PC-9 (cell line): Measurements from ENCODE around the gene APBB1IP. TPM values are rescaled to one million over a fixed set of nuclear protein-coding genes. Genes with fewer than 3 reads are reported as not detected.

ENCODE experiments used
- BruUV-seq: library from RNA; stranded (reverse); fragments of 400-500 nt; replicated peaks from 2 replicates; lab custom pipeline; 2021; lab: Mats Ljungman, UMichigan
- CTCF ChIA-PET: fragments of 300-600 bp; sonication (Branson Sonifier 250); formaldehyde crosslinking; loops from one replicate; lab custom pipeline; 2022; ENCODE audit warnings: antibody characterized with exemption; lab: Charles Lee
- POLR2A ChIA-PET: fragments of 300-600 bp; sonication (Branson Sonifier 250); formaldehyde crosslinking; loops from one replicate; lab custom pipeline; 2022; ENCODE audit warnings: antibody characterized with exemption; ENCODE audit not compliant: unreplicated experiment; lab: Charles Lee
- DNase-seq, 2 experiments: peaks; one replicate each; pipeline versions ENCODE4 v3.0.0 to v3.0.0-alpha.2; 2015 to 2022; ENCODE audit warnings: mixed read lengths in 1 of 2
- H2AFZ ChIP-seq: fragments of 200-600 bp; sonication (generic); 2 replicates; pipeline ENCODE4 v1.8.1; 2017; ENCODE audit warnings: antibody characterized with exemption
- H3F3A ChIP-seq: fragments of 200-600 bp; sonication (generic); 2 replicates; pipeline ENCODE4 v1.8.1; 2017; ENCODE audit warnings: antibody characterized with exemption, mild to moderate bottlenecking, low read depth; ENCODE audit not compliant: insufficient read depth
- H3K27ac ChIP-seq: fragments of 200-600 bp; sonication (generic); 2 replicates; pipeline ENCODE4 v1.6.1; 2016; ENCODE audit warnings: mixed run types
- H3K27me3 ChIP-seq: fragments of 200-600 bp; sonication (generic); 2 replicates; pipeline ENCODE4 v1.6.1; 2016; ENCODE audit warnings: low read depth, mixed run types; ENCODE audit not compliant: insufficient read depth
- H3K36me3 ChIP-seq: fragments of 200-600 bp; sonication (generic); 2 replicates; pipeline ENCODE4 v1.6.1; 2016; ENCODE audit warnings: low read depth, mixed run types
- H3K4me1 ChIP-seq: fragments of 200-600 bp; sonication (generic); replicated peaks from 2 replicates; pipeline ENCODE4 v1.6.1; 2016; ENCODE audit warnings: mixed run types; ENCODE audit not compliant: insufficient read depth
- H3K4me2 ChIP-seq: fragments of 200-600 bp; sonication (generic); 2 replicates; pipeline ENCODE4 v1.6.1; 2017; ENCODE audit warnings: mixed run types
- H3K4me3 ChIP-seq: fragments of 200-600 bp; sonication (generic); 2 replicates; pipeline ENCODE4 v1.6.1; 2016; ENCODE audit warnings: mixed run types
- H3K79me2 ChIP-seq: fragments of 200-600 bp; sonication (generic); 2 replicates; pipeline ENCODE4 v1.6.1; 2017; ENCODE audit warnings: low read depth, mixed run types
- H3K9me2 ChIP-seq: fragments of 200-600 bp; sonication (generic); 2 replicates; pipeline ENCODE4 v1.8.1; 2017; ENCODE audit warnings: mild to moderate bottlenecking; ENCODE audit not compliant: insufficient read depth
- H3K9me3 ChIP-seq: fragments of 200-600 bp; sonication (generic); 2 replicates; pipeline ENCODE4 v1.8.1; 2016; ENCODE audit warnings: low read depth; ENCODE audit not compliant: insufficient read depth
- H4K20me1 ChIP-seq: fragments of 200-600 bp; sonication (generic); 2 replicates; pipeline ENCODE4 v1.8.1; 2017; ENCODE audit not compliant: insufficient read depth
- EZH2 ChIP-seq: fragments of 200-600 bp; sonication (generic); IDR thresholded peaks from 2 replicates; pipeline ENCODE4 v1.8.0; 2017; ENCODE audit warnings: antibody characterized with exemption, low read depth
- intact Hi-C: fragments of 100-400 bp; cut with micrococcal nuclease; formaldehyde crosslinking; loops from one replicate; pipeline ENCODE4 v1.10.0; 2022; ENCODE audit not compliant: unreplicated experiment
- total RNA-seq: library from RNA; stranded (reverse); gene quantifications from 2 replicates; pipeline ENCODE4 v1.2.3, GENCODE V29; 2021
- TF ChIP-seq, protein P1 (sequence below): fragments of 200-600 bp; sonication (generic); conservative IDR thresholded peaks from 2 replicates; pipeline ENCODE4 v1.6.1; 2017; ENCODE audit warnings: mixed run types, antibody characterized with exemption, mild to moderate bottlenecking, moderate library complexity

The APBB1IP gene
- total RNA-seq, 1 experiment from 2014 or later, result not detected

DNA sequence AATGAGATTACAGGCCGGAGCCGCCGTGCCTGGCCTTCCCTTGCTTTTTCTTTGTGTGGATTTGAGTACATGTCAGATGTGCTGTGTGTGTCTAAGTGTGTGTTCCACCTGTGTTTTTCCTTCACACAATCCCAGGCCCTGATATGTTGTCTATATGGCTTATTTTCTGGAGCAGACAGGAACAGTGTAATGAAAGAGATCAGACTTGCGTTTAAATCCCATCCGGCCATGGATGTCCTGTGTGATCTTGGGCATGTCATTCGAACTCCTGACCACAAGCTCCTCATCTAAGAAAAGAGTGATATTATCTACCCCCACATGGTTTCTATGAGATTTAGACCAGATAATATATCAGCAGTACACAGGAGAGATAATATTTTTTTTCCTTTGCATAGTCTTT is 37.2 kb downstream of the APBB1IP start:
- Histone ChIP-seq H3K27ac (no peak overlapping the region), H3K9me2 (no peaks in the 10 kb centered on the region), H3K79me2 (no peaks in the 10 kb centered on the region), H3K9me3 (no peaks in the 10 kb centered on the region), H2AFZ (no peak overlapping the region), H3K4me2 (no peak overlapping the region), H4K20me1 (no peaks in the 10 kb centered on the region), H3K36me3 (no peaks in the 10 kb centered on the region), H3K4me1 (no peaks in the 10 kb centered on the region), H3K27me3 (no peaks in the 10 kb centered on the region), H3F3A (no peaks in the 10 kb centered on the region), H3K4me3 (no peak overlapping the region)
- POLR2A ChIA-PET, result no interaction called here
- TF ChIP-seq EZH2, result no peak
- TF ChIP-seq, protein P1, sequence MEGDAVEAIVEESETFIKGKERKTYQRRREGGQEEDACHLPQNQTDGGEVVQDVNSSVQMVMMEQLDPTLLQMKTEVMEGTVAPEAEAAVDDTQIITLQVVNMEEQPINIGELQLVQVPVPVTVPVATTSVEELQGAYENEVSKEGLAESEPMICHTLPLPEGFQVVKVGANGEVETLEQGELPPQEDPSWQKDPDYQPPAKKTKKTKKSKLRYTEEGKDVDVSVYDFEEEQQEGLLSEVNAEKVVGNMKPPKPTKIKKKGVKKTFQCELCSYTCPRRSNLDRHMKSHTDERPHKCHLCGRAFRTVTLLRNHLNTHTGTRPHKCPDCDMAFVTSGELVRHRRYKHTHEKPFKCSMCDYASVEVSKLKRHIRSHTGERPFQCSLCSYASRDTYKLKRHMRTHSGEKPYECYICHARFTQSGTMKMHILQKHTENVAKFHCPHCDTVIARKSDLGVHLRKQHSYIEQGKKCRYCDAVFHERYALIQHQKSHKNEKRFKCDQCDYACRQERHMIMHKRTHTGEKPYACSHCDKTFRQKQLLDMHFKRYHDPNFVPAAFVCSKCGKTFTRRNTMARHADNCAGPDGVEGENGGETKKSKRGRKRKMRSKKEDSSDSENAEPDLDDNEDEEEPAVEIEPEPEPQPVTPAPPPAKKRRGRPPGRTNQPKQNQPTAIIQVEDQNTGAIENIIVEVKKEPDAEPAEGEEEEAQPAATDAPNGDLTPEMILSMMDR, result no peak
- DNase-seq, result no peak
- intact Hi-C loops, result no loop called here
- CTCF ChIA-PET, result no interaction called here
- no TSS peak for BruUV-seq

DNA sequence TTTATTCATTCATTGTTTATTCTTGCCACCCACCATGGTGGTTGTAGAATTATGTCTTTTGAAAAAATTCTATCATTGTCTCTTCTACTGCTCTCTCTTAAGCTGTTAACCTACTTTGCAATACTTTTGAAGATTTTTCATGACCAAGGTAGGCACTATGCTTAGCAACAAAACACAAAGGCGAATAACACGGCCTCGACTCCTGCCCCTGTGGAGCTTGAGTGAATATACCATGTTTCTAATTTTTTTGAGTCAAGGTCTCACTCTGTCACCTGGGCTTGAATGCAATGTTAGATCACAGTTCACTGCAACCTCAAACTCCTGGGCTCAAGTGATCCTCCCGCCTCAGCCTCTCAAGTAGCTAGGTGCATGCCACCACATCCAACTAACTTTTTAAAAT is 39.4 kb downstream of the APBB1IP start:
- Histone ChIP-seq H3K36me3 (no peaks in the 10 kb centered on the region), H3K4me3 (no peak overlapping the region), H3K9me3 (no peaks in the 10 kb centered on the region), H4K20me1 (no peaks in the 10 kb centered on the region), H3F3A (no peaks in the 10 kb centered on the region), H3K27me3 (no peaks in the 10 kb centered on the region), H3K4me2 (no peak overlapping the region), H3K79me2 (no peaks in the 10 kb centered on the region), H3K27ac (no peak overlapping the region), H2AFZ (no peak overlapping the region), H3K9me2 (no peaks in the 10 kb centered on the region), H3K4me1 (no peaks in the 10 kb centered on the region)
- TF ChIP-seq EZH2, result no peak
- TF ChIP-seq, protein P1, result no peak
- DNase-seq, result no peak
- CTCF ChIA-PET, result no interaction called here
- BruUV-seq, result no TSS peak
- POLR2A ChIA-PET, result no interaction called here
- intact Hi-C loops, result no loop called here

- ChIA-PET CTCF (no interaction called here), POLR2A (no interaction called here)
- Histone ChIP-seq H2AFZ (no peak overlapping the region), H3K27me3 (no peaks in the 10 kb centered on the region), H3K36me3 (no peaks in the 10 kb centered on the region), H3K9me3 (no peaks in the 10 kb centered on the region), H4K20me1 (no peaks in the 10 kb centered on the region), H3F3A (no peaks in the 10 kb centered on the region), H3K79me2 (no peaks in the 10 kb centered on the region), H3K27ac (no peak overlapping the region), H3K4me3 (no peak overlapping the region), H3K9me2 (no peaks in the 10 kb centered on the region), H3K4me2 (no peak overlapping the region), H3K4me1 (no peaks in the 10 kb centered on the region)
- TF ChIP-seq, protein P1, result no peak
- no peak for TF ChIP-seq EZH2
- no peak for DNase-seq
- BruUV-seq, result no TSS peak
- intact Hi-C loops, result no loop called here
These were observed 39.9 kb downstream of the APBB1IP start for GRCh38 chr10:26478061-26478460.
